Tibial artery (tissue), 4 donors: ENCODE data around the gene EVA1B.
A peak's percentile ranks its signal among the peaks of the same experiment; 100 is the strongest.

Experiments
- DNase-seq, 2 donors: peaks; one replicate each; pipeline ENCODE4 v3.0.0-alpha.2; 2019
- H3K27ac ChIP-seq, 2 donors: fragments of 200-600 bp; sonication (generic) in 1 of 2; 1 replicate in 1 of 2; 2 replicates in 1 of 2; pipeline ENCODE4 v1.5.1; 2018 to 2019; ENCODE audit warnings: mild to moderate bottlenecking in 1 of 2
- H3K27me3 ChIP-seq, 2 donors: fragments of 200-600 bp; sonication (generic) in 1 of 2; one replicate each; pipeline versions ENCODE4 v1.5.1 to v1.6.0; 2016 to 2019
- H3K36me3 ChIP-seq, 3 donors: fragments of 200-600 bp; sonication (generic) in 2 of 3; one replicate each; pipeline ENCODE4 v1.5.1; 2016 to 2019; ENCODE audit warnings: mild to moderate bottlenecking in 2 of 3
- H3K4me1 ChIP-seq, 4 donors: fragments of 200-600 bp; sonication (generic) in 2 of 4; 1 replicate in 3 of 4; 2 replicates in 1 of 4; pipeline ENCODE4 v1.5.1; 2016 to 2019
- H3K4me3 ChIP-seq, 2 donors: fragments of 200-600 bp; sonication (generic) in 1 of 2; 1 replicate in 1 of 2; 2 replicates in 1 of 2; pipeline ENCODE4 v1.5.1; 2018 to 2019; ENCODE audit warnings: mild to moderate bottlenecking in 2 of 2
- H3K9me3 ChIP-seq, 3 donors: fragments of 200-600 bp; sonication (generic) in 1 of 3; one replicate each; pipeline ENCODE4 v1.5.1; 2016 to 2019
- intact Hi-C: fragments of 100-400 bp; cut with DNase I; formaldehyde crosslinking; loops from one replicate; pipeline ENCODE4 v1.15.0; 2023; ENCODE audit warnings: low total_unique reads
- TF ChIP-seq, protein P1 (sequence below), 2 experiments: fragments of 200-600 bp in 1 of 2; fragments of 450-650 bp in 1 of 2; IDR thresholded peaks; one replicate each; pipeline ENCODE4 v1.5.1; 2017 to 2019; ENCODE audit warnings: antibody characterized with exemption in 2 of 2, mild to moderate bottlenecking in 1 of 2, moderate library complexity in 1 of 2

The EVA1B gene

GRCh38 chr1:36339215-36339614, 15.8 kb upstream of the EVA1B start:
- DNase-seq, result no peak
- peaks cover 3 to 20% (median 11%) of the 10 kb centered on the region in 4 donors for H3K4me1 ChIP-seq
- no peaks in the 10 kb centered on the region for H3K9me3 ChIP-seq
- no peak overlapping the region for H3K27ac ChIP-seq
- intact Hi-C loops, result no loop called here
- H3K27me3 ChIP-seq, result no peaks in the 10 kb centered on the region
- H3K4me3 ChIP-seq, result no peak overlapping the region
- peaks cover 18 to 57% (median 43%) of the 10 kb centered on the region in 3 donors for H3K36me3 ChIP-seq
- TF ChIP-seq, protein P1, sequence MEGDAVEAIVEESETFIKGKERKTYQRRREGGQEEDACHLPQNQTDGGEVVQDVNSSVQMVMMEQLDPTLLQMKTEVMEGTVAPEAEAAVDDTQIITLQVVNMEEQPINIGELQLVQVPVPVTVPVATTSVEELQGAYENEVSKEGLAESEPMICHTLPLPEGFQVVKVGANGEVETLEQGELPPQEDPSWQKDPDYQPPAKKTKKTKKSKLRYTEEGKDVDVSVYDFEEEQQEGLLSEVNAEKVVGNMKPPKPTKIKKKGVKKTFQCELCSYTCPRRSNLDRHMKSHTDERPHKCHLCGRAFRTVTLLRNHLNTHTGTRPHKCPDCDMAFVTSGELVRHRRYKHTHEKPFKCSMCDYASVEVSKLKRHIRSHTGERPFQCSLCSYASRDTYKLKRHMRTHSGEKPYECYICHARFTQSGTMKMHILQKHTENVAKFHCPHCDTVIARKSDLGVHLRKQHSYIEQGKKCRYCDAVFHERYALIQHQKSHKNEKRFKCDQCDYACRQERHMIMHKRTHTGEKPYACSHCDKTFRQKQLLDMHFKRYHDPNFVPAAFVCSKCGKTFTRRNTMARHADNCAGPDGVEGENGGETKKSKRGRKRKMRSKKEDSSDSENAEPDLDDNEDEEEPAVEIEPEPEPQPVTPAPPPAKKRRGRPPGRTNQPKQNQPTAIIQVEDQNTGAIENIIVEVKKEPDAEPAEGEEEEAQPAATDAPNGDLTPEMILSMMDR (IDR thresholded peaks at IDR 0.05), result no peak

DNA sequence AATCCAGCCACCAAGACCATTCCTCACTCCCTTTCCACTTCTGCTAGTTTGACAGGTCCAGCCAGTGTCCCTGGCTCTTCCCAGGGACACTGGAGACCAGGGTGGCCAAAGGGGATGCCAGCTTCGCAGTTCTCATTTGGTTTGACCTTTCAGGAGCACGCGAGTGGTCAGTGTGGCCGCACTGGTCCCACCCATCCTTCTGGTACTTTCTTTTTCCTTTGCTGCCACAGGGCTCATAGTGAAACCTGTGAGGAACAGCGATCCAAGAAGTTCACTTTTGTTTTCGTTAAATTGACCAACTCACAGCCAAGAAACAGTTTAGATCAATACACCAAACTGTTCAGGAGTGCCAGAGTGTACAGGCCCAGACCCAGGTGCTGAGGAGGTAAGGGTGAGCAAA, 14.4 kb upstream of the EVA1B start:
- no peak for DNase-seq
- no peak overlapping the region for H3K4me3 ChIP-seq
- H3K36me3 ChIP-seq, result peaks cover 12 to 44% (median 30%) of the 10 kb centered on the region in 3 donors
- TF ChIP-seq, protein P1 (IDR thresholded peaks at IDR 0.05), result no peak
- no peaks in the 10 kb centered on the region for H3K27me3 ChIP-seq
- H3K9me3 ChIP-seq, result no peaks in the 10 kb centered on the region
- no peak overlapping the region for H3K27ac ChIP-seq
- intact Hi-C loops, result no loop called here
- H3K4me1 ChIP-seq, result peaks cover 0 to 6% (median 3%) of the 10 kb centered on the region in 4 donors

DNA sequence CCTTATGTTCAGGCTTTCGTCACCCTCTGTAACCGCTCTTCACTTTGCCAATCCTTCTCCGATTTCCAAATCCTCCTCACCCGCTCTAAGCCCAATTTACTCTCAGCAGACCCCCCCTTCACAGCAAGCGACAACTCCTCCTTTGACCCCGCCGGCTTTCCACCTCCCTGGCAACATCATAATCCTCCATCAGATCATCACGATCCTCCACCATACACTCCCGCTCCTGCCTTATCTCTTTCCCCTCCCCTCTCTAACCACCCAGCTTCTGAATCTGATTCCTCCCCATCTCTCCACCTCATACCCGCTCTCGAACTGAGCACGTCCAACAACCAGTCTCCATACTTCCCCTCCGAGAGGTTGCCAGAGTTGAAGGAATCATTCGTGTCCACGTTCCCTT, 7.5 kb upstream of the EVA1B start:
- intact Hi-C loops, result no loop called here
- TF ChIP-seq, protein P1 (IDR thresholded peaks at IDR 0.05), result no peak
- H3K36me3 ChIP-seq, result no peaks in the 10 kb centered on the region
- no peak for DNase-seq
- H3K4me3 ChIP-seq, result no peak overlapping the region
- no peaks in the 10 kb centered on the region for H3K9me3 ChIP-seq
- H3K27me3 ChIP-seq, result no peaks in the 10 kb centered on the region
- peaks cover 0 to 7% (median 2%) of the 10 kb centered on the region in 4 donors for H3K4me1 ChIP-seq
- H3K27ac ChIP-seq, result no peak overlapping the region

- peaks cover 0 to 8% (median 2%) of the 10 kb centered on the region in 4 donors for H3K4me1 ChIP-seq
- no peaks in the 10 kb centered on the region for H3K27me3 ChIP-seq
- H3K27ac ChIP-seq, result no peak overlapping the region
- no peaks in the 10 kb centered on the region for H3K36me3 ChIP-seq
- TF ChIP-seq, protein P1 (IDR thresholded peaks at IDR 0.05), result no peak
- H3K9me3 ChIP-seq, result no peaks in the 10 kb centered on the region
- H3K4me3 ChIP-seq, result no peak overlapping the region
- DNase-seq, result no peak
- intact Hi-C loops, result no loop called here
These were observed 6.4 kb upstream of the EVA1B start for GRCh38 chr1:36329817-36330216.

DNA sequence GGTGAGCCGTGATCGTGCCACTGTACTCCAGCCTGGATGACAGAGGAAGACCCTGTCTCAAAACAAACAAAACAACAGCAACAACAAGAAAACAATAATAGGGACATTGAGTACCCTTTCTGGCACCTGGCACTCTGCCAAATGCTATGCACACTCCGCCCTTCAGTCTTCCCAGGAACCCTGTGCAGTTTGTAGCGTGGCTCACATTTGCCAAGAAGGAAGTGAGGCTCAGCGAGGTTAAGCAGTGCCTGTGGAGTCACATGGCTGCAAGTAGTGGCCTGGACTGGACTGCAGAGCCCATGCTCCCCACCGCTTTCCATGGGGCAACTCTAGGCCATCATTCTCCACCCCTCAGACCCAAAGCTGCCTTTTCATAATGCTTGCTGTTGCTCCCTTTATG, 5.3 kb upstream of the EVA1B start:
- H3K27ac ChIP-seq, result no peak overlapping the region
- TF ChIP-seq, protein P1 (IDR thresholded peaks at IDR 0.05), result no peak
- intact Hi-C loops, result no loop called here
- peak in 1 of 2 donors; percentile 55 for DNase-seq
- H3K27me3 ChIP-seq, result no peaks in the 10 kb centered on the region
- H3K4me3 ChIP-seq, result no peak overlapping the region
- peaks cover 0 to 18% (median 11%) of the 10 kb centered on the region in 4 donors for H3K4me1 ChIP-seq
- no peaks in the 10 kb centered on the region for H3K9me3 ChIP-seq
- H3K36me3 ChIP-seq, result no peaks in the 10 kb centered on the region

- TF ChIP-seq, protein P1 (IDR thresholded peaks at IDR 0.05), result no peak
- DNase-seq, result no peak
- Histone ChIP-seq H3K4me1 (peaks cover 0 to 18% (median 11%) of the 10 kb centered on the region in 4 donors), H3K27ac (no peak overlapping the region), H3K36me3 (no peaks in the 10 kb centered on the region), H3K4me3 (no peak overlapping the region), H3K9me3 (no peaks in the 10 kb centered on the region), H3K27me3 (no peaks in the 10 kb centered on the region)
- intact Hi-C loops, result no loop called here
These were observed 4.6 kb upstream of the EVA1B start for GRCh38 chr1:36328088-36328480.
